Activated naive CD8-positive, alpha-beta T cell treated with anti-CD3 and anti-CD28 coated beads for 36 hours (primary cell): ENCODE measurements around the gene ATF7. TPM values are rescaled to one million over a fixed set of nuclear protein-coding genes. Genes with fewer than 3 reads are reported as not detected.

Experiments used
- DNase-seq: peaks from one replicate; pipeline ENCODE4 v3.0.0; 2021
- H3K27ac Mint-ChIP-seq: one replicate; pipeline ENCODE4 v1.8.0; 2022; ENCODE audit warnings: mild to moderate bottlenecking, moderate library complexity, mixed read lengths
- H3K27me3 Mint-ChIP-seq: one replicate; pipeline ENCODE4 v1.8.0; 2022; ENCODE audit warnings: mild to moderate bottlenecking, mixed read lengths
- H3K36me3 Mint-ChIP-seq: one replicate; pipeline ENCODE4 v1.8.0; 2021; ENCODE audit warnings: mild to moderate bottlenecking, mixed read lengths
- H3K4me1 Mint-ChIP-seq: one replicate; pipeline ENCODE4 v1.8.0; 2021; ENCODE audit warnings: mixed read lengths
- H3K4me3 Mint-ChIP-seq: one replicate; pipeline ENCODE4 v1.8.0; 2022; ENCODE audit warnings: mild to moderate bottlenecking, moderate library complexity, mixed read lengths
- H3K9me3 Mint-ChIP-seq: one replicate; pipeline ENCODE4 v1.8.0; 2022; ENCODE audit warnings: mixed read lengths
- total RNA-seq, 2 experiments: library from RNA; stranded (reverse); gene quantifications; one replicate each; pipeline ENCODE4 v1.2.3, GENCODE V29; 2021

Gene ATF7
- total RNA-seq, 2 experiments from 2014 or later = 22.8 to 23.6 TPM

DNA sequence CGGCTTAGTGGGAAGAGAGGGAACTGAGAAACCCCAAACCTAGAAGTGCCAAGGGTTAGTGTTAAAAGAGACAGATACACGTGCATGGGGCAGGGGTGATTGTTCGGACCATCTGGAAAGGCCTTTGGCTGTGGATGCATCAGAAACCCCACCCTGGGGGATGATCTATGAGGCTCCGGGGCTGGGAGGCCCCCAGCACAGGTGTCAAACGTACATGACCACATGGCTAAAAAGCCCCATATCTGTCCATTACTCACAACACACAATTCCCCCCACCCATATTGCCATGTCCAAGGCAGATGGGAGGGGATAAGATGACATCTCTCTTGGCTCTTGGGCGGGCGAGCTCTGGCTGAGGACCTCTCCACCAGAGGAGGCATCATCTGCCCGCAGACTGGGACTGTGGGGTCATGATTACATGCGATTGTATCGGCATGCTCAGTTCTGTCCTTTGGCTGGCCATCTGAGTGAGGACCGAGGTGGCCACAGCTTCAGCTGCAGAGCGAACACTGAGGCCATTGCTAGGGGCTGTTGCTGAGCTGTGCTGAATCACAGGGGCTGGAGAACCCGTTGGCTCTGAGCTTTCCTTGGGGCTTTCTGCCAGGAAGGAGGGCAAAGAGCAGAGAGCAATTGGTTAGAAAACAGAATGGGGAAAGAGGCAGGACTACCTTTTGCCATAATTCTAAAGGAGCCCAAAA, 109.3 kb downstream of the ATF7 start:
- Mint-ChIP-seq H3K4me3 (no peak overlapping the region), H3K36me3 (peaks cover 4% of the 10 kb centered on the region), H3K9me3 (no peaks in the 10 kb centered on the region), H3K4me1 (no peaks in the 10 kb centered on the region), H3K27me3 (no peaks in the 10 kb centered on the region), H3K27ac (no peak overlapping the region)
- DNase-seq = no peak

DNA sequence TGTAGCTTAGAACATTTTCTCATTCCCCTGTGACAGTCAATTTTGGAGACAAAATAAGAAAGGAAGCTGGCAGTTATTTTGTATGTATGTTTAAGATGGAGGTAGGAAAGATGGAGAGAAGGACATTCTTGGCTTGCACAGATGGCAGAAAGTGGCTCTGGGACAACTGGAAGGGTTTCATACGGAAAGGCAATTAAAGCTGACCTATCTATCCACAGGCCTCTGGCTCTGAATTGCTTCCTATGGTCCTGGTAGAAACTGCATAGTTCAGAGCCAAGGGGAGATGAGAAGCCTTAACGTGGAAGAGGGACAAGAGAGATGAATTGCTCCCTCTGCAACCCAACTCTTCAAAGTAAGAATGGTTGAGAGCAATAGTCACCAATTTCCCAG, 110.9 kb downstream of the ATF7 start:
- no peak overlapping the region for H3K27ac Mint-ChIP-seq
- H3K4me3 Mint-ChIP-seq = no peak overlapping the region
- no peak for DNase-seq
- no peaks in the 10 kb centered on the region for H3K9me3 Mint-ChIP-seq
- no peaks in the 10 kb centered on the region for H3K4me1 Mint-ChIP-seq
- no peaks in the 10 kb centered on the region for H3K27me3 Mint-ChIP-seq
- H3K36me3 Mint-ChIP-seq = peaks cover 2% of the 10 kb centered on the region

DNA sequence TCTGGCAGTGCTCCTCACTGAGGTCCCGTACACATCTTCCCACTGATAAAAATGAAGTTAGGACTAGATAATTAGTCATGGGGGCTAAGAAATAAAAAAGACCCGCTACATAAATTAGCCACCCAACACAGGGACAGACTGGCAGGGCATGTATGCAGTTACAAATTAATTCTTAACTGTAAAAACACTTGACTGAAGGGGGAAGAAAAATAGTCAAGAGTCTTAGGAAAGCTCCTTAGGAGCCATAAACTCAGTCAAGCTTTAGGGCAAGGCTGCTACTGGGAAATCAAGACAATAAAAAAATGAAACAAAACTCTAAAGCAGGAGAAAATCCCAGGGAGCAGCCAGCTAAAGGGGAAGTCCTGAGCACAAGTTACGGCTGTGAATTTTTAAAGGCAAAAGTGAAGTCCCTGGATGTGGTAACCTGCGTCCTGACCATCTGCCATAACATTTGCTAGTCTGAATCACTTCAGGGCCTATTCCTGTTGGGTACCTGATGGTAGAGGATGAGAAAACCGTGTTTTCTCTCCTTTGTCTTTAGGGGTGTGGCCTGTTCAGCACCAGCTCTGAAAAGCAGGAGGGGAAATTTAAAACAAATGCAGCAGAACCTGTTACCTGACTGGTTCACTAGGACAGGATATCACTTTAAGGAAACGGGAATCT, 111.4 kb downstream of the ATF7 start:
- no peak overlapping the region for H3K4me3 Mint-ChIP-seq
- no peaks in the 10 kb centered on the region for H3K9me3 Mint-ChIP-seq
- no peaks in the 10 kb centered on the region for H3K4me1 Mint-ChIP-seq
- H3K27me3 Mint-ChIP-seq = no peaks in the 10 kb centered on the region
- H3K27ac Mint-ChIP-seq = no peak overlapping the region
- DNase-seq = no peak
- H3K36me3 Mint-ChIP-seq = peaks cover 2% of the 10 kb centered on the region

DNA sequence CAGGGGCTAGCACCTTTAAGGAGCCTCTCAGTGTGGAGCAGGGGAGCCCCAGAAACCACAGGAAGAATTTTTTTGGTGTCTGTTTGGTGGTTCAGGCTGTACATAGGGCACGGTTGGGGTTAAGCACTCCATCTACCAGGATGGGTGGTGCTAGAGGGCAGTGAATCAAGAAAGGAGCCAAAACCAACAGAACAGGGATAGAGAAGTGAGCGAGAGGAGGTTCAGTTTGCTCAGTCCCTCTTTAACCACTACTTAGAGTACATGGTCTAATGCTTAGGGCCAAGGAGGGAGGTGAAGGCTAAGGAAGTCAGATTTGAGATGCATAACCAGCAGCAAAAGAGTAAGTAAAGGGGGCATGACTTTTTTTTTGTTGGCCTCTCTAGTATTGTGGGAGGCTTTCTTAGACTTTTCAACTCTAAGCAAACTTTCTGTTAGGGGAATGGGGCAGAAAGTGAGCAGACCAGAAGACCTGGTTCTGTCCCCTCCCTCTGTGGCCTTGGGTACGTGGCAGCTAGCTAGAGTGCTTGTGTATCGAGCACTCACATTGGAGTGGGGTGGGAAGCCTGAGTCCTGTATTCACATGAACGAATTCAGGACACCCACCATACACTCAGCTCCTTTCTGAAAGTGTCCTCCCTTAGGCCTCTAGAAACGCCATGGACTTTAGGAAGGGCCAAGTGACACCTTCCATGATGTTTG, 112.3 kb downstream of the ATF7 start:
- Mint-ChIP-seq H3K27me3 (no peaks in the 10 kb centered on the region), H3K9me3 (no peaks in the 10 kb centered on the region), H3K4me1 (peaks cover 3% of the 10 kb centered on the region), H3K36me3 (peaks cover 2% of the 10 kb centered on the region), H3K4me3 (no peak overlapping the region), H3K27ac (no peak overlapping the region)
- DNase-seq = no peak

DNA sequence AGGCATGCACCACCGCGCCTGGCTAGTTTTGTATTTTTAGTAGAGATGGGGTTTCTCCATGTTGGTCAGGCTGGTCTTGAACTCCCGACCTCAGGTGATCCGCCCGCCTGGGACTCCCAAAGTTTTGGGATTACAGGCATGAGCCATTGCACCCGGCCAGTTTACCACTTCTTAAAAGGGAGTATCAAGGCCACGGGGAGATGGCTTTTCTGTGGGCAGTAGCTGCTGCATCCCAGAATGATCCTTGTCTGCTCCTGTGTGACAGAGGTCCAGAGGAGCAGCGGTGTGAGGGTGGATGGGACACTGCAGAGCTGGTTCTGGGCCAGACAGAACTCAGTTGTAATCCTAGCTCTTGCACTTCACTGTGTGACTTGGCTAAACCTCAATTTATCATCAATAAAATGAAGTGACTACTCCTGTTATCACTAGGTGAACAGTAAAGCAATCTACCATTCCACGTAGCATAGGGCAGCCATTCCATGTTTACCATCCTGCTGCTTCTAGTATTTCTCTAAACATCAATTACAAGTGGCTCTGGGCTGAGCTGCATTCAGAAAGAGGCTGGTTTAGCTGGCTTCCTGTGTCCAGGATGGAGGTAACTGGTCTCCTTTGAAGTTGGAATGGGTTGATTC, 115.9 kb downstream of the ATF7 start:
- Mint-ChIP-seq H3K27me3 (no peaks in the 10 kb centered on the region), H3K4me3 (no peak overlapping the region), H3K36me3 (peaks cover 8% of the 10 kb centered on the region), H3K9me3 (no peaks in the 10 kb centered on the region), H3K4me1 (peaks cover 9% of the 10 kb centered on the region), H3K27ac (no peak overlapping the region)
- DNase-seq = no peak

DNA sequence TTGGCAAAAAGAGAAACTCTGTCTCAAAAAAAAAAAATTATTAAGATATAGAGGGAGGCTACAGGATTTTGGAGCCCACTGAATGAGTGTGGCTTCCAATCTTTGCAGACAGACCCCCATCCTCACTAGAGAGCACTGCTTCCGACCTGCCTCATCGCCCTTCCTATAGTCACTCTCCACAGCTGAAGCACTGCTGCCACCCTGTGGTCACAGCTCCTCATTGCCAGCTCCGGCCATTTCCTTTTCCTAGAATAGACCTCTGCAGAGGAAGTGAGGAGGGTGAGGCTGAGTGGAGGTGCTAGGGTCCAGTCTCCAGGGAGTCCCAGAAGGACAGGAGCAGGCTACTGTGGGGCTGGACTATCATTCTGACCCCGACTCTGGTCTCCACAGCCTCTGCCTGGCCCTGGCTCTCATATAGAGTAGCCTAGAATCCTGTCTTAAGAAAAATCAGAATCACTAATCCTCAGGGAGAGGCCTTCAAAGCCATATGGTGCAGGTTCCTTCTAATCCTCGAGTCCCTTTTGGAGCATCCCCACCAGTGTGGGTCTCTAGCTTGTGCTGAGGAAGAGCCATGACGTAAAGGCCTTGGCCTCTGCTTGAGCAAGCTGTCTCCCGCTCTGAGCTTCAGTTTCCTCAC, 117.5 kb downstream of the ATF7 start:
- peaks cover 9% of the 10 kb centered on the region for H3K4me1 Mint-ChIP-seq
- no peaks in the 10 kb centered on the region for H3K27me3 Mint-ChIP-seq
- H3K36me3 Mint-ChIP-seq = peaks cover 6% of the 10 kb centered on the region
- no peaks in the 10 kb centered on the region for H3K9me3 Mint-ChIP-seq
- DNase-seq = peak; percentile 81
- peak overlapping the region; percentile 69 for H3K27ac Mint-ChIP-seq
- no peak overlapping the region for H3K4me3 Mint-ChIP-seq

DNA sequence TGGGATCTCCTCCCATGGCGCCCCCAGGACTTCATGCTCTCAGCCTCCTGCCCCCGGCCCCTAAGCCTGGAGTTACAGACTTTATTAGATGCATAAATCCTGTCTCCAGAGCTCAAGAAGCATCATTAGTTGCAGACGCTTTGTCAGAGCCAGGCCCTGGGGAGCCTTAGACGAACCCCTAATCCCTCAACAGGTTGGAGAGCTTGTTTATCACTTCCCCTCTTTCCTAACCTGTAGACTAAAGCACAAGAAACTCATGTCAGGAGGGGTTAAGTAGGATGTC, 118.6 kb downstream of the ATF7 start:
- H3K27me3 Mint-ChIP-seq = no peaks in the 10 kb centered on the region
- no peak overlapping the region for H3K4me3 Mint-ChIP-seq
- no peak for DNase-seq
- H3K4me1 Mint-ChIP-seq = peaks cover 12% of the 10 kb centered on the region
- no peak overlapping the region for H3K27ac Mint-ChIP-seq
- peaks cover 6% of the 10 kb centered on the region for H3K36me3 Mint-ChIP-seq
- H3K9me3 Mint-ChIP-seq = no peaks in the 10 kb centered on the region

DNA sequence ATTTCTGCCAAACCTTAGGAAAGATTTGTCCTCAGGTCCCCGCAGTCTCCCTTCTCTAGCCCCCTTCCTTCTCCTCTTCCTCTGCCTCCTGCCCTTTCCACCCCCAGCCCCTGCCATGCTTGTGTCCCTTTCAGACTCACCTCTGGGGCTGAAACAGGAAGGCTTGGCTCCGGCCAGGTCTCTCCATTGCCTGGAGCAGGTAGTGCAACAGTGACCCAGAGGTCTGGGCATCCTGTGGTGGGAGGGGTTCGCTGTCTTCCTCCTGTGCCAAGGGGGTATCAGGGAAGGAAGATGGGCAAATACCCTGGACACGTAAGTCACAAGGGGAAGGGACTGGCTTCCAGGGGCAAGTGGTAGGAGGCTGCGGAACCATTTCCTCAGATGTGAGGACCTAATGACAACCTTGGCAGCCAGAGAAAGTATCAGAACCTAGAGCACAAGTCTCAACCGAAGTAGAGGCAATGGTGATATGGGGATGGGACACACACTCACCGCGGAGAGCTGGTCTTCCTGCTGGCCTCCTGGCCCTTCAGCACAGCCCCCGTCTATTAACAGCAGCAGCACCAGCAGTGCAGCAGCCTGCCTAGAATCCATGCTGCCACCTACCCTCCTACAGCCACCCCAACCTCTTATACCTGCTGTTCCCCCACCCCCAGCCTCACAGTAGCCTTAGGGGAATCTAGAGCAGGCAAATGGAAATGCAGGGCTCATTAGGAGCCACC, 119.1 kb downstream of the ATF7 start, which contains the start of gene NPFF:
TSS of gene NPFF (minus strand) at position 604 of the 722 bp plus-strand sequence. CDS start at position 594, 10 bp downstream.
- Mint-ChIP-seq H3K4me1 (peaks cover 14% of the 10 kb centered on the region), H3K36me3 (peaks cover 6% of the 10 kb centered on the region), H3K27me3 (no peaks in the 10 kb centered on the region), H3K27ac (no peak within 1 kb of the TSS), H3K4me3 (no peak within 1 kb of the TSS), H3K9me3 (no peaks in the 10 kb centered on the region)
- DNase-seq = no peak

DNA sequence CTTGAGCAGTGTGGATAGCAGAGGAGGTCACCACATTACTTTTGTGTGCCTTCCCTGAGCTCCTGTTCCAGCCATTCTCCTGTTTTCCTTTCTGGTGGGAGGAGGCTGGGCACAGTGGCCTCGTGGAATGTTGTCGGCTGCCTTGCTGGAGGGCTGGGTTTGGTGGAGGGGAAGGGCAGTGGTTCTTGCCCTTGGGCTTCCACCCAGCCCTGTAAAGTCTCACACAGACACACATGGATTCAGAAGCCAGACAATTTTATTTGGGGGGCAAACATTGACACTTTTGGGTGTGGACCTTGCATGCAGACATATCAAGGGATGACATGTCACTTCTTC, 119.8 kb downstream of the ATF7 start:
- no peak for DNase-seq
- Mint-ChIP-seq H3K4me3 (no peak overlapping the region), H3K9me3 (no peaks in the 10 kb centered on the region), H3K27ac (no peak overlapping the region), H3K4me1 (peaks cover 16% of the 10 kb centered on the region), H3K36me3 (peaks cover 6% of the 10 kb centered on the region), H3K27me3 (no peaks in the 10 kb centered on the region)

DNA sequence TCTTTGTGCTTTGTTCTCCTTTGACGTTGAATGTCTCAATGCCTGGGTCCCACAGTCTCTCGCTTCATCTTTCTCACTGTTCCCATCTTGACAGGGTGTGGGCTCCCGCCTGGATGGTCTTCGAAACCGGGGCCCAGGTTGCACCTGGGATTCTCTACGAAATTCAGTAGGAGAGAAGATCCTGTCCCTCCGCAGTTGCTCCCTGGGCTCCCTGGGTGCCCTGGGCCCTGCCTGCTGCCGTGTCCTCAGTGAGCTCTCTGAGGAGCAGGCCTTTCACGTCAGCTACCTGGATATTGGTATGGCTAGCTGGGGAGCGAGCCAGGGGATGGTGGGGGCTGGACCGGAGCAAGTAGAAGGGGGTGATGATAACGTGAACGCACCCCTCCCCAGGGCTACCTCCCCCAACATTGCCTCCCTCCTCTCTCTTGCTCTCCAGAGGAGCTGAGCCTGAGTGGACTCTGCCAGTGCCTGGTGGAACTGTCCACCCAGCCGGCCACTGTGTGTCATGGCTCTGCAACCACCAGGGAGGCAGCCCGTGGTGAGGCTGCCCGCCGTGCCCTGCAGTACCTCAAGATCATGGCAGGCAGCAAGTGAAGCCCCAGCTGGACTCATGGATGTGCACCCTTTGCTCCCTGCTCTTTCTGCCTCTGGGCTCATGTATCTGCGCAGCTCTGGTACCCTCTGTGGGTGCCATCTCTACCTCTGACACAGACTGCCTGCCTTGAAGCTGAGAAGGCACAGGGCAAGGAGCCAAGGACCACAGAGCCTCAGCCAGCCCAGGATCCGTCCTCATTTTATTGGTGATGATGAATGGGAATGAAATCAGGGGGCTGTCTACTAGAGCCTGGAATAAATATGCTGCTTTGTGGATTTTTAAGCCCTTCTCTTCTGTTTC, 120.4 kb downstream of the ATF7 start:
- Mint-ChIP-seq H3K4me1 (peaks cover 16% of the 10 kb centered on the region), H3K27me3 (no peaks in the 10 kb centered on the region), H3K9me3 (no peaks in the 10 kb centered on the region), H3K4me3 (no peak overlapping the region), H3K27ac (no peak overlapping the region), H3K36me3 (peaks cover 6% of the 10 kb centered on the region)
- DNase-seq = no peak

DNA sequence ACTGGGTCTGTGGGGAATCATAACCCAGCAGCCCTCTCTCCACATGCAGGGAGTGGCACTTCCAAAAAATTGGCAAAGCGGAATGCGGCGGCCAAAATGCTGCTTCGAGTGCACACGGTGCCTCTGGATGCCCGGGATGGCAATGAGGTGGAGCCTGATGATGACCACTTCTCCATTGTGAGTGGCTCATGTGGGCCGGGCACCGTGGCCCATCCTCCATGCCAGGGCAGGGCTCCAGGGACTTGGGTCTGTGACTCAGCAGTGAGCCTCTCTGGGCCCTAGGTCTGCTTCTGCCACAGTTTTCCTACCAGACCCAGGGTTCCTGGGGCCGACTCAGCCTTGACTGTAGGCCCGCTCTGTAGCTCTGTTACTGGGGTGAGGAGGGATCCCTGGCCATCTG, 121.1 kb downstream of the ATF7 start:
- DNase-seq = no peak
- H3K36me3 Mint-ChIP-seq = peaks cover 6% of the 10 kb centered on the region
- H3K4me3 Mint-ChIP-seq = no peak overlapping the region
- peaks cover 20% of the 10 kb centered on the region for H3K4me1 Mint-ChIP-seq
- H3K27ac Mint-ChIP-seq = no peak overlapping the region
- no peaks in the 10 kb centered on the region for H3K27me3 Mint-ChIP-seq
- no peaks in the 10 kb centered on the region for H3K9me3 Mint-ChIP-seq

DNA sequence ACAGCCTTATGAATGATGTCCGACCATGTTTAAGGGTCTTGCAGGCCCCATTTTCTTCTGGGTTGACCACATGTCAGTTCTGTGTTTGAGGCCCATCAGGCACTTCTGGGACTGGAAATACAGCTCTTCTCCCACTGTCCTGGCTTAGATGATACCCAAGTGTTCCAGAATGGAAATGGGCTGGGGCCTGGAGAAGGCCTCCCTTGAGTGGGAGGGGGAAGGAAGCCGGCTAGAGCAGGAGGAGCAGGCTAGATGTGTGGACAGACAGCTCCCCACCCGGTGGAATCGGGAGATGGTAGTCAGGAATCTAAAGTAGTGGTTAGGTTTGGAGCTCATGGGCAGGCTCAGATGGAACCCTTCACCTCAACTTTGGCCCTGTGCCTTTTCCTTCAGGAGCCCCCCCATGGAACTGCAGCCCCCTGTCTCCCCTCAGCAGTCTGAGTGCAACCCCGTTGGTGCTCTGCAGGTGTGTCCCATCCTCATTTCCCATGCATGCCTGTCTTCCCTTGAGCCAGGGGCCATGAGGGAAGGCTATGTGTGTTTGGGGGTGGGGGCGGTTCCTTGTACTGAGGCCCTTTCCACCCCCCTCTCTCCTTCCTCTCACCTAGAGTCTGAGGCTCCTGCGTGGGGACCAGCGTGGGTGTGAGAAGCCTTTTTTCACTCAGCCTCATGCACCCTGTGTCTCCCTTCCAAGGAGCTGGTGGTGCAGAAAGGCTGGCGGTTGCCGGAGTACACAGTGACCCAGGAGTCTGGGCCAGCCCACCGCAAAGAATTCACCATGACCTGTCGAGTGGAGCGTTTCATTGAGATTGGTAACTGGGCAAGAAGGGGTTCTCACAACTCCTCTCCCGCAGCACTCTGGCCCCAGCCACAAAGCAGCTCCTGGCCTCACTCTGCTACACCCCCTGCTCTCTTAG, 121.9 kb downstream of the ATF7 start:
- Mint-ChIP-seq H3K4me1 (peaks cover 25% of the 10 kb centered on the region), H3K27ac (no peak overlapping the region), H3K9me3 (no peaks in the 10 kb centered on the region)

More for the DNA sequence above, 121.9 kb downstream of the ATF7 start:
- H3K4me3 Mint-ChIP-seq = peak overlapping the region; percentile 10
- no peak for DNase-seq
- peaks cover 6% of the 10 kb centered on the region for H3K36me3 Mint-ChIP-seq
- no peaks in the 10 kb centered on the region for H3K27me3 Mint-ChIP-seq
